Subcutaneous abdominal adipose tissue (tissue), 5 donors: ENCODE data around the gene CNRIP1.

Experiments
- H3K27ac ChIP-seq: one replicate; pipeline ENCODE4 v1.7.0; 2013; ENCODE audit warnings: low read depth, mild to moderate bottlenecking, inconsistent platforms, low read length, moderate library complexity
- H3K27me3 ChIP-seq, 5 donors: one replicate each; pipeline ENCODE4 v1.7.0; 2013; ENCODE audit warnings: low read length in 5 of 5, inconsistent platforms in 1 of 5; ENCODE audit not compliant: control insufficient read depth in 5 of 5, insufficient read depth in 4 of 5
- H3K36me3 ChIP-seq, 5 donors: one replicate each; pipeline ENCODE4 v1.7.0; 2013; ENCODE audit warnings: low read length in 5 of 5; ENCODE audit not compliant: control insufficient read depth in 5 of 5, insufficient read depth in 5 of 5
- H3K4me1 ChIP-seq, 5 donors: one replicate each; pipeline ENCODE4 v1.7.0; 2013; ENCODE audit warnings: low read length in 5 of 5, mild to moderate bottlenecking in 3 of 5, moderate library complexity in 1 of 5; ENCODE audit not compliant: control insufficient read depth in 5 of 5, insufficient read depth in 5 of 5
- H3K4me3 ChIP-seq, 5 donors: one replicate each; pipeline ENCODE4 v1.7.0; 2013; ENCODE audit warnings: low read length in 5 of 5, low read depth in 1 of 5
- H3K9ac ChIP-seq, 5 donors: one replicate each; pipeline ENCODE4 v1.7.0; 2013; ENCODE audit warnings: low read length in 5 of 5, mild to moderate bottlenecking in 4 of 5, moderate library complexity in 3 of 5
- H3K9me3 ChIP-seq, 5 donors: one replicate each; pipeline ENCODE4 v1.7.0; 2013; ENCODE audit warnings: low read length in 5 of 5; ENCODE audit not compliant: control insufficient read depth in 5 of 5
- donor health status: healthy.
- donor health status: healthy.
- donor health status: healthy.
- donor health status: healthy.
- donor health status: healthy.

CNRIP1 gene

GRCh38 chr2:68282811-68283418 is 36.8 kb downstream of the CNRIP1 start:
- Histone ChIP-seq H3K4me3 (no peak overlapping the region), H3K36me3 (no peaks in the 10 kb centered on the region), H3K27ac (peak overlapping the region; percentile 87)

GRCh38 chr2:68280796-68281195 is 39.0 kb downstream of the CNRIP1 start:
- no peaks in the 10 kb centered on the region for H3K27me3 ChIP-seq
- H3K9ac ChIP-seq, result peak overlapping the region in 2 of 5 donors; percentile 26 to 46
- H3K9me3 ChIP-seq, result no peaks in the 10 kb centered on the region
- peak overlapping the region; percentile 87 for H3K27ac ChIP-seq
- H3K4me3 ChIP-seq, result no peak overlapping the region
- H3K36me3 ChIP-seq, result no peaks in the 10 kb centered on the region
- H3K4me1 ChIP-seq, result peaks cover 4 to 57% (median 46%) of the 10 kb centered on the region in 5 donors

More at GRCh38 chr2:68282811-68283418, 36.8 kb downstream of the CNRIP1 start:
- Histone ChIP-seq H3K9ac (no peak overlapping the region), H3K4me1 (peaks cover 4 to 65% (median 60%) of the 10 kb centered on the region in 5 donors), H3K27me3 (no peaks in the 10 kb centered on the region), H3K9me3 (no peaks in the 10 kb centered on the region)

- Histone ChIP-seq H3K27ac (peak overlapping the region; percentile 87), H3K27me3 (no peaks in the 10 kb centered on the region), H3K4me3 (no peak overlapping the region), H3K36me3 (no peaks in the 10 kb centered on the region), H3K4me1 (peaks cover 4 to 53% (median 46%) of the 10 kb centered on the region in 5 donors), H3K9me3 (no peaks in the 10 kb centered on the region), H3K9ac (no peak overlapping the region)
These were observed 39.4 kb downstream of the CNRIP1 start for GRCh38 chr2:68280348-68280747.

GRCh38 chr2:68279691-68280090 is 40.1 kb downstream of the CNRIP1 start:
- no peaks in the 10 kb centered on the region for H3K27me3 ChIP-seq
- no peaks in the 10 kb centered on the region for H3K36me3 ChIP-seq
- peaks cover 4 to 47% (median 41%) of the 10 kb centered on the region in 5 donors for H3K4me1 ChIP-seq
- H3K4me3 ChIP-seq, result no peak overlapping the region
- H3K9me3 ChIP-seq, result no peaks in the 10 kb centered on the region
- H3K27ac ChIP-seq, result peak overlapping the region; percentile 87
- no peak overlapping the region for H3K9ac ChIP-seq

- H3K4me3 ChIP-seq, result no peak overlapping the region
- no peak overlapping the region for H3K9ac ChIP-seq
- H3K27me3 ChIP-seq, result no peaks in the 10 kb centered on the region
- H3K9me3 ChIP-seq, result no peaks in the 10 kb centered on the region
- H3K36me3 ChIP-seq, result no peaks in the 10 kb centered on the region
- H3K4me1 ChIP-seq, result peaks cover 2 to 36% (median 29%) of the 10 kb centered on the region in 5 donors
- no peak overlapping the region for H3K27ac ChIP-seq
These were observed 41.6 kb downstream of the CNRIP1 start for GRCh38 chr2:68278169-68278568.

GRCh38 chr2:68274022-68274421 is 45.7 kb downstream of the CNRIP1 start:
- H3K27ac ChIP-seq, result no peak overlapping the region

GRCh38 chr2:68272246-68272994 is 47.3 kb downstream of the CNRIP1 start:
- Histone ChIP-seq H3K9ac (peak overlapping the region in 1 of 5 donors; percentile 19), H3K4me1 (peaks cover 5 to 14% (median 8%) of the 10 kb centered on the region in 5 donors)

More at GRCh38 chr2:68274022-68274421, 45.7 kb downstream of the CNRIP1 start:
- Histone ChIP-seq H3K9me3 (no peaks in the 10 kb centered on the region), H3K4me3 (no peak overlapping the region), H3K36me3 (no peaks in the 10 kb centered on the region), H3K27me3 (no peaks in the 10 kb centered on the region), H3K4me1 (peaks cover 5 to 14% (median 8%) of the 10 kb centered on the region in 5 donors), H3K9ac (no peak overlapping the region)

GRCh38 chr2:68266655-68267054 is 53.1 kb downstream of the CNRIP1 start:
- no peak overlapping the region for H3K4me3 ChIP-seq
- no peaks in the 10 kb centered on the region for H3K36me3 ChIP-seq
- no peaks in the 10 kb centered on the region for H3K27me3 ChIP-seq
- no peaks in the 10 kb centered on the region for H3K4me1 ChIP-seq
- no peak overlapping the region for H3K27ac ChIP-seq
- H3K9me3 ChIP-seq, result no peaks in the 10 kb centered on the region
- no peak overlapping the region for H3K9ac ChIP-seq

More at GRCh38 chr2:68272246-68272994, 47.3 kb downstream of the CNRIP1 start:
- Histone ChIP-seq H3K9me3 (no peaks in the 10 kb centered on the region), H3K27ac (peak overlapping the region; percentile 65), H3K27me3 (no peaks in the 10 kb centered on the region), H3K4me3 (no peak overlapping the region), H3K36me3 (no peaks in the 10 kb centered on the region)

GRCh38 chr2:68263632-68264031 is 56.1 kb downstream of the CNRIP1 start:
- Histone ChIP-seq H3K27ac (no peak overlapping the region), H3K9me3 (no peaks in the 10 kb centered on the region), H3K36me3 (no peaks in the 10 kb centered on the region), H3K4me1 (no peaks in the 10 kb centered on the region), H3K27me3 (no peaks in the 10 kb centered on the region), H3K9ac (no peak overlapping the region), H3K4me3 (no peak overlapping the region)

GRCh38 chr2:68258851-68259250 is 60.9 kb downstream of the CNRIP1 start:
- Histone ChIP-seq H3K9me3 (no peaks in the 10 kb centered on the region), H3K9ac (no peak overlapping the region), H3K27me3 (no peaks in the 10 kb centered on the region), H3K27ac (no peak overlapping the region), H3K4me1 (peaks cover 0 to 13% (median 8%) of the 10 kb centered on the region in 5 donors), H3K4me3 (no peak overlapping the region), H3K36me3 (no peaks in the 10 kb centered on the region)
